DND-41 (cell line): ENCODE results near the gene COBL.

Source experiments
- ATAC-seq: fragments of 200-7000 bp; cut with Tn5 transposase; 3 replicates; pipeline ENCODE4 v1.9.1; 2021; ENCODE audit warnings: low read depth; ENCODE audit not compliant: insufficient read depth
- DNase-seq: peaks from one replicate; pipeline ENCODE4 v3.0.0-alpha.2; 2020
- H2AFZ ChIP-seq: 2 replicates; pipeline ENCODE4 v1.6.0; 2012; ENCODE audit warnings: low read depth, low read length
- H3K27ac ChIP-seq: 2 replicates; pipeline ENCODE4 v1.5.1; 2012; ENCODE audit warnings: low read length, inconsistent platforms
- H3K27me3 ChIP-seq: fragments of 200-600 bp; sonication (generic); 2 replicates; pipeline ENCODE4 v1.6.0; 2012; ENCODE audit warnings: low read length, mild to moderate bottlenecking, inconsistent platforms; ENCODE audit not compliant: insufficient read depth, poor library complexity
- H3K36me3 ChIP-seq: 2 replicates; pipeline ENCODE4 v1.5.1; 2012; ENCODE audit warnings: low read length, inconsistent platforms; ENCODE audit not compliant: insufficient read depth
- H3K4me1 ChIP-seq: 2 replicates; pipeline ENCODE4 v1.5.1; 2012; ENCODE audit warnings: mild to moderate bottlenecking, low read length; ENCODE audit not compliant: insufficient read depth
- H3K4me2 ChIP-seq: 2 replicates; pipeline ENCODE4 v1.6.0; 2012; ENCODE audit warnings: mild to moderate bottlenecking, moderate library complexity, low read length, inconsistent platforms; ENCODE audit not compliant: insufficient read depth
- H3K4me3 ChIP-seq, 2 experiments: fragments of 200-600 bp in 1 of 2; shearing (Covaris generic) in 1 of 2; 2 replicates each; pipeline ENCODE4 v1.5.1; 2012 to 2016; ENCODE audit warnings: inconsistent platforms in 2 of 2, low read length in 2 of 2, mild to moderate bottlenecking in 2 of 2, low read depth in 1 of 2, moderate library complexity in 1 of 2
- H3K79me2 ChIP-seq: 2 replicates; pipeline ENCODE4 v1.6.0; 2012; ENCODE audit warnings: low read length, inconsistent platforms; ENCODE audit not compliant: insufficient read depth
- H3K9ac ChIP-seq: 2 replicates; pipeline ENCODE4 v1.6.0; 2012; ENCODE audit warnings: low read depth, mild to moderate bottlenecking, inconsistent platforms, low read length, moderate library complexity
- H3K9me3 ChIP-seq: 2 replicates; pipeline ENCODE4 v1.5.1; 2012; ENCODE audit warnings: low read length, moderate library complexity, mild to moderate bottlenecking, inconsistent platforms; ENCODE audit not compliant: insufficient read depth, severe bottlenecking
- H4K20me1 ChIP-seq: 2 replicates; pipeline ENCODE4 v1.6.0; 2012; ENCODE audit warnings: low read length; ENCODE audit not compliant: insufficient read depth
- EZH2 ChIP-seq: IDR thresholded peaks from 3 replicates; pipeline ENCODE4 v1.6.1; 2012; ENCODE audit warnings: borderline replicate concordance, low read depth, mild to moderate bottlenecking, moderate library complexity, low read length, inconsistent platforms; ENCODE audit not compliant: severe bottlenecking
- TF ChIP-seq, protein P1 (sequence below): IDR thresholded peaks from 2 replicates; pipeline ENCODE4 v1.5.1; 2012; ENCODE audit warnings: borderline replicate concordance, low read length, moderate library complexity, mild to moderate bottlenecking; ENCODE audit not compliant: poor library complexity, severe bottlenecking; ENCODE audit errors: extremely low read depth

COBL gene

DNA sequence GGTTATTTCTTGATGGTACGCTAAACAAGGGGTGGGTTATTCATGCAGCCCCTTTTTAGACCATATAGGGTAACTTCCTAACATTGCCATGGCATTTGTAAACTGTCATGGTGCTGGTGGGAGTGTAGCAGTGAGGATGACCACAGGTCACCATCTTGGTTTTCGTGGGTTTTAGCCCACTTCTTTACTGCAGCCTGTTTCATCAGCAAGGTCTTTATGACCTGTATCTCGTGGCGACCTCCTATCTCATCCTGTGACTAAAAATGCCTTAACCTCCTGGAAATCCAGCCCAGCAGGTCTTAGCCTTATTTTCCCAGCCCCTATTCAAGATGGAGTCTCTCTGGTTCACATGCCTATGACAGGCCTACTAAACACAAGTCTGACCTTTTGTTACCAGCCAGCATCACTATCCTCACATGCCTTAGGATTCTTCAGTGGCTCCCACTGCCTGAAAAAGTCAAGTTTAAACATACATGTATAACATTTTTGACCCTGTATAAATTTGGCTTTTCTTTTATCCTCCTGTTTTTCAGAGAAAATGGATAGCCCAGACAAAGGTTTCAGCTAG lies 13.2 kb upstream of the COBL start:
- H3K36me3 ChIP-seq = no peaks in the 10 kb centered on the region
- H3K27me3 ChIP-seq = no peaks in the 10 kb centered on the region
- no peak overlapping the region for H3K27ac ChIP-seq
- H3K79me2 ChIP-seq = no peaks in the 10 kb centered on the region
- no peak for TF ChIP-seq EZH2
- TF ChIP-seq, protein P1, sequence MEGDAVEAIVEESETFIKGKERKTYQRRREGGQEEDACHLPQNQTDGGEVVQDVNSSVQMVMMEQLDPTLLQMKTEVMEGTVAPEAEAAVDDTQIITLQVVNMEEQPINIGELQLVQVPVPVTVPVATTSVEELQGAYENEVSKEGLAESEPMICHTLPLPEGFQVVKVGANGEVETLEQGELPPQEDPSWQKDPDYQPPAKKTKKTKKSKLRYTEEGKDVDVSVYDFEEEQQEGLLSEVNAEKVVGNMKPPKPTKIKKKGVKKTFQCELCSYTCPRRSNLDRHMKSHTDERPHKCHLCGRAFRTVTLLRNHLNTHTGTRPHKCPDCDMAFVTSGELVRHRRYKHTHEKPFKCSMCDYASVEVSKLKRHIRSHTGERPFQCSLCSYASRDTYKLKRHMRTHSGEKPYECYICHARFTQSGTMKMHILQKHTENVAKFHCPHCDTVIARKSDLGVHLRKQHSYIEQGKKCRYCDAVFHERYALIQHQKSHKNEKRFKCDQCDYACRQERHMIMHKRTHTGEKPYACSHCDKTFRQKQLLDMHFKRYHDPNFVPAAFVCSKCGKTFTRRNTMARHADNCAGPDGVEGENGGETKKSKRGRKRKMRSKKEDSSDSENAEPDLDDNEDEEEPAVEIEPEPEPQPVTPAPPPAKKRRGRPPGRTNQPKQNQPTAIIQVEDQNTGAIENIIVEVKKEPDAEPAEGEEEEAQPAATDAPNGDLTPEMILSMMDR = no peak
- no peaks in the 10 kb centered on the region for H3K4me1 ChIP-seq
- no peak overlapping the region for H2AFZ ChIP-seq
- no peak overlapping the region for H3K4me2 ChIP-seq
- no peak overlapping the region for H3K4me3 ChIP-seq
- no peak overlapping the region for H3K9ac ChIP-seq
- ATAC-seq (no peak), DNase-seq (no peak)
- H3K9me3 ChIP-seq = no peaks in the 10 kb centered on the region
- no peaks in the 10 kb centered on the region for H4K20me1 ChIP-seq

DNA sequence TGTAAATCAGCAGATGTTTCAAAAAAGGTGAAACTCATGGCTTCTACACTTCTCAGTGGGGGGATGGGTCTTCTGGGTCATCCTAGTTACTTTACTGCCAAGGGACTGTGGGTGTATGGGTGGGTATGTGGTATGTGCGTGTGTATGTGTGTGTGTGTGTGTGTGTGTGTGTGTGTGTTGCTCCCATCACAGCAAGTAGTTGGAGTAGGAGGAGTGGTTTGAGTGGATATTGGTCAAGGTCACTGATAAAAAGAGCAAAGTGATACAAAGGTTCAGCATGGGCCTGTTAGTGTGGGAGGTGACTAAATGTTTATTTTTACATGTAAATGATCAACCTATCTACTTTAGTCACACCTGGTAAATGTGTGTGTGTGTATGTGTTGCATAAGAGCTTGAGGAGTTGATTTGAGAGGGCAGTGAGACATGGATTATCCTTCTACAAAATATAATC lies 11.8 kb upstream of the COBL start:
- H3K27ac ChIP-seq = no peak overlapping the region
- H3K9ac ChIP-seq = no peak overlapping the region
- no peaks in the 10 kb centered on the region for H4K20me1 ChIP-seq
- H3K4me2 ChIP-seq = no peak overlapping the region
- no peaks in the 10 kb centered on the region for H3K79me2 ChIP-seq
- ATAC-seq (no peak), DNase-seq (no peak)
- H3K4me3 ChIP-seq = no peak overlapping the region
- H3K4me1 ChIP-seq = no peaks in the 10 kb centered on the region
- no peaks in the 10 kb centered on the region for H3K9me3 ChIP-seq
- TF ChIP-seq, protein P1 = no peak
- TF ChIP-seq EZH2 = no peak
- H3K27me3 ChIP-seq = no peaks in the 10 kb centered on the region
- no peak overlapping the region for H2AFZ ChIP-seq
- H3K36me3 ChIP-seq = no peaks in the 10 kb centered on the region

DNA sequence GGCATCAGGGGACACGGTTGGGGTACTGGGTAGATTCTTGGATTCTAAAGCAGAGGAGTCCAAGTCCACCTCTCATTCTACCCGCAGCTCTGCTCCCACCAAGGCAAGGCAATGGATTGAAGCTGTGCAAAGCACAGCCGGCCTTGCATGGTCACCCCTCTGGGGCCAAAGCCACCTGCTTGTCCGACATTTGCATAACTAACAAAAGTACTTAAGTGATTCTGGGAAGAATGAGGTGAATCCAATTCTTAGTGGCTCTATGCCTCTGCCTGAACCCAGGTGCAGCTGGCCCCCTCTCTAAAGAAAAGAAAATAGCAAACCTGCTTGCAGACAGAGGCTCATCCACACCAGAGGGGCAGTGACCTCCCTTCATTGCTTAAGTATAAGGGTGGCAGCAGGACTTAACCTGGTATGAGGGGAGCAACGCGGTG lies 10.7 kb upstream of the COBL start:
- Histone ChIP-seq H3K27me3 (no peaks in the 10 kb centered on the region), H3K4me2 (no peak overlapping the region), H4K20me1 (no peaks in the 10 kb centered on the region), H3K36me3 (no peaks in the 10 kb centered on the region), H3K9ac (no peak overlapping the region), H2AFZ (no peak overlapping the region), H3K9me3 (no peaks in the 10 kb centered on the region), H3K4me1 (no peaks in the 10 kb centered on the region), H3K79me2 (no peaks in the 10 kb centered on the region), H3K27ac (no peak overlapping the region), H3K4me3 (no peak overlapping the region)
- ATAC-seq (no peak), DNase-seq (no peak)
- TF ChIP-seq, protein P1 = no peak
- no peak for TF ChIP-seq EZH2
